ENCODE measurements around the gene OR4K1. TPM values are rescaled to one million over a fixed set of nuclear protein-coding genes. Genes with fewer than 3 reads are reported as not detected.

The OR4K1 gene
- total RNA-seq, 1 experiment from 2014 or later, result not detected

DNA sequence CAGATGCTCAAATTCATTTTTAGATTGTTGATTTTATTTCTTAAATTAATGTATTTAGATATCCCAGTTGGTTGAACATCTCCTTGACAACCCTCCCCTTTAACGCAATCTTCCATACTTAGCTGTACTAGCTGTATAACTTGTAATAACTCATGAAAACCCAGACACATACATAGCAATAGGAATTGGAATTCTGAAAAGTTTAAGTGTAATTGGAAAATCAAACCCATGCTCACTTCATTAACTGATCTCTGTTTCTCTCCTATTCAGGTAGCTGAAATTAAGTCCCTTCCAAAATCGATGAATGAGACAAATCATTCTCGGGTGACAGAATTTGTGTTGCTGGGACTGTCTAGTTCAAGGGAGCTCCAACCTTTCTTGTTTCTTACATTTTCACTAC is 44.6 kb downstream of the OR4K1 start, which contains the start of gene OR4K15:
TSS of gene OR4K15 (plus strand) at position 301 of the 400 bp plus-strand sequence. CDS start at position 301, 0 bp downstream.
- Histone ChIP-seq H3K79me2 (ENCODE audit: insufficient read depth, low read length) (no peaks in the 10 kb centered on the region), H3K4me1 (ENCODE audit: control insufficient read depth in 1 of 2, insufficient read depth in 2 of 2, low read length in 2 of 2) (no peaks in the 10 kb centered on the region), H3K36me3 (ENCODE audit: control insufficient read depth in 1 of 2, insufficient read depth in 2 of 2, low read length in 2 of 2) (no peaks in the 10 kb centered on the region), H3K9me2 (ENCODE audit: insufficient read depth) (no peaks in the 10 kb centered on the region), H3K4me2 (ENCODE audit: low read length) (no peak within 1 kb of the TSS), H3K27me3 (ENCODE audit: insufficient read depth, low read length) (no peaks in the 10 kb centered on the region), H3K27ac (ENCODE audit: low read depth, low read length) (no peak within 1 kb of the TSS), H3K4me3 (replicated peaks in 1 of 2; ENCODE audit: low read depth in 1 of 2, low read length in 2 of 2) (no peak within 1 kb of the TSS), H3K9me3 (ENCODE audit: control insufficient read depth in 1 of 2, insufficient read depth in 1 of 2, low read depth in 1 of 2, low read length in 2 of 2) (no peaks in the 10 kb centered on the region), H2AFZ (ENCODE audit: low read depth, low read length, poor library complexity, severe bottlenecking) (no peak within 1 kb of the TSS), H3K9ac (ENCODE audit: low read length) (no peak within 1 kb of the TSS), H4K20me1 (ENCODE audit: insufficient read depth) (no peaks in the 10 kb centered on the region)
- CTCF ChIA-PET, result no interaction called here
- BruUV-seq (replicated peaks), result no TSS peak
- POLR2A ChIA-PET, result no interaction called here
- TF ChIP-seq, protein P1, sequence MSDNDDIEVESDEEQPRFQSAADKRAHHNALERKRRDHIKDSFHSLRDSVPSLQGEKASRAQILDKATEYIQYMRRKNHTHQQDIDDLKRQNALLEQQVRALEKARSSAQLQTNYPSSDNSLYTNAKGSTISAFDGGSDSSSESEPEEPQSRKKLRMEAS (IDR thresholded peaks at IDR 0.05), result no peak
- no peak for TF ChIP-seq YY1 (IDR thresholded peaks at IDR 0.05; ENCODE audit: extremely low read depth, insufficient replicate concordance, low read depth, low read length)
- TF ChIP-seq POLR2A (IDR thresholded peaks at IDR 0.05; ENCODE audit: borderline replicate concordance, extremely low read depth, insufficient read depth, insufficient read length), result no peak
- TF ChIP-seq EZH2phosphoT487 (IDR thresholded peaks at IDR 0.05; ENCODE audit: borderline replicate concordance), result no peak
- TF ChIP-seq JUND (IDR thresholded peaks at IDR 0.05), result no peak
- TF ChIP-seq ATF3 (IDR thresholded peaks at IDR 0.05), result no peak
- TF ChIP-seq EGR1 (IDR thresholded peaks at IDR 0.05; ENCODE audit: low read depth), result no peak
- TF ChIP-seq, protein P2, sequence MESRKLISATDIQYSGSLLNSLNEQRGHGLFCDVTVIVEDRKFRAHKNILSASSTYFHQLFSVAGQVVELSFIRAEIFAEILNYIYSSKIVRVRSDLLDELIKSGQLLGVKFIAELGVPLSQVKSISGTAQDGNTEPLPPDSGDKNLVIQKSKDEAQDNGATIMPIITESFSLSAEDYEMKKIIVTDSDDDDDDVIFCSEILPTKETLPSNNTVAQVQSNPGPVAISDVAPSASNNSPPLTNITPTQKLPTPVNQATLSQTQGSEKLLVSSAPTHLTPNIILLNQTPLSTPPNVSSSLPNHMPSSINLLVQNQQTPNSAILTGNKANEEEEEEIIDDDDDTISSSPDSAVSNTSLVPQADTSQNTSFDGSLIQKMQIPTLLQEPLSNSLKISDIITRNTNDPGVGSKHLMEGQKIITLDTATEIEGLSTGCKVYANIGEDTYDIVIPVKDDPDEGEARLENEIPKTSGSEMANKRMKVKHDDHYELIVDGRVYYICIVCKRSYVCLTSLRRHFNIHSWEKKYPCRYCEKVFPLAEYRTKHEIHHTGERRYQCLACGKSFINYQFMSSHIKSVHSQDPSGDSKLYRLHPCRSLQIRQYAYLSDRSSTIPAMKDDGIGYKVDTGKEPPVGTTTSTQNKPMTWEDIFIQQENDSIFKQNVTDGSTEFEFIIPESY (IDR thresholded peaks at IDR 0.05; ENCODE audit: extremely low read depth, insufficient replicate concordance, low read length), result no peak
- TF ChIP-seq TCF7L2 (IDR thresholded peaks at IDR 0.05; ENCODE audit: borderline replicate concordance, extremely low read depth, insufficient read depth, insufficient read length), result no peak
- no peak for TF ChIP-seq ZNF274 (IDR thresholded peaks at IDR 0.05; ENCODE audit: low read depth, low read length)
- no peak for TF ChIP-seq EZH2 (IDR thresholded peaks at IDR 0.05)
- intact Hi-C loops (cut with micrococcal nuclease), result no loop called here
- ATAC-seq, result no peak
- RAD21 ChIA-PET (ENCODE audit: low non-redundant PET in 1 of 2, low total read pairs in 2 of 2, uncharacterized antibody in 2 of 2, unreplicated experiment in 2 of 2), result no interaction called here
- DNase-seq (ENCODE audit: low read depth, low spot score), result no peak

Other genes with a start within 250 kb of the OR4K1 start
- gene OR11H2, start 217.0 kb upstream of the OR4K1 start, total RNA-seq (2021; ENCODE audit: unreplicated experiment), result not detected
- not detected for gene OR4Q3, start 187.3 kb upstream of the OR4K1 start, total RNA-seq (2021; ENCODE audit: unreplicated experiment)
- gene OR4M1, start 157.4 kb upstream of the OR4K1 start, total RNA-seq (2021; ENCODE audit: unreplicated experiment), result not detected
- gene OR4N2, start 127.1 kb upstream of the OR4K1 start, total RNA-seq (2021; ENCODE audit: unreplicated experiment), result not detected
- not detected for gene OR4K2, start 55.8 kb upstream of the OR4K1 start, total RNA-seq (2021; ENCODE audit: unreplicated experiment)
- not detected for gene OR4K5, start 10.3 kb upstream of the OR4K1 start, total RNA-seq (2021; ENCODE audit: unreplicated experiment)
- gene OR4K15, start 44.7 kb downstream of the OR4K1 start, total RNA-seq (2021; ENCODE audit: unreplicated experiment), result not detected
- not detected for gene OR4Q2, start 71.2 kb downstream of the OR4K1 start, total RNA-seq (2021; ENCODE audit: unreplicated experiment)
- not detected for gene OR4K14, start 88.4 kb downstream of the OR4K1 start, total RNA-seq (2021; ENCODE audit: unreplicated experiment)
- not detected for gene OR4K13, start 105.1 kb downstream of the OR4K1 start, total RNA-seq (2021; ENCODE audit: unreplicated experiment)
- not detected for gene OR4L1, start 129.1 kb downstream of the OR4K1 start, total RNA-seq (2021; ENCODE audit: unreplicated experiment)
- not detected for gene OR4K17, start 179.8 kb downstream of the OR4K1 start, total RNA-seq (2021; ENCODE audit: unreplicated experiment)
- gene OR4N5, start 207.9 kb downstream of the OR4K1 start, total RNA-seq (2021; ENCODE audit: unreplicated experiment), result not detected

All from HCT116 (cell line).